ENCODE results near the gene DUOX1. TPM values are rescaled to one million over a fixed set of nuclear protein-coding genes. Genes with fewer than 3 reads are reported as not detected.

DUOX1 gene
- polyA plus RNA-seq, 1 of the 3 experiments (the other 2 are of a cell fraction) = not detected

DNA sequence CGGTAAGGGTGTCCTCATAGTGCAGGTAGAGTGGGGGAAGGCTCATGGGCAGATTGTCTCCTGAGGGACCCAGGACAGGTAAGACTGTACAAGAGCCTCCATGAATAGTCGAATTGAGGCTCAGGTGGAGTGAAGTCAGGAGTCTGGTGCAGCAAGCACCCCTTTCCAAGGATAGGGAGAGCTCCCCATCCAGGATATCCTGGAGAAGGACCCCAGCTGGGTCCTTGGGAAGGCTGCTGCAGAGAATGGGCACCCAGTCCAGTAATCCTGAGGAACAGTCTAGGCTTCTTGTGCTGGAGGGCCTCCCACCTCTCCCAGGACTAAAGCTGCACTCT is 15.1 kb upstream of the DUOX1 start:
- TF ChIP-seq RXRA (IDR thresholded peaks at IDR 0.05; ENCODE audit: borderline replicate concordance, low read depth) (no peak), ZBTB33 (IDR thresholded peaks at IDR 0.05; ENCODE audit: borderline replicate concordance, low read depth) (no peak), YY1 (IDR thresholded peaks at IDR 0.05; ENCODE audit: low read depth) (no peak), CTCF (IDR thresholded peaks at IDR 0.05) (no peak), RCOR1 (IDR thresholded peaks at IDR 0.05; ENCODE audit: low read length) (no peak), TCF12 (IDR thresholded peaks at IDR 0.05) (no peak), EP300 (IDR thresholded peaks at IDR 0.05; ENCODE audit: borderline replicate concordance in 1 of 2, low read depth in 1 of 2, low read length in 1 of 2) (no peak)
- WGBS (ENCODE audit: low lambda C conversion rate) = 41% methylated on average over 2 of the region's 2 CpGs

GRCh38 chr15:45115312-45115820 is 14.4 kb upstream of the DUOX1 start:
- no peak overlapping the region for H2AFZ ChIP-seq (ENCODE audit: low read depth)
- no peaks in the 10 kb centered on the region for H3K9me2 ChIP-seq
- no peaks in the 10 kb centered on the region for H4K20me1 ChIP-seq (ENCODE audit: insufficient read depth)
- no peak overlapping the region for H3K4me2 ChIP-seq
- H3K27me3 ChIP-seq (ENCODE audit: insufficient read depth) = peaks cover 44% of the 10 kb centered on the region
- DNase-seq = no peak
- CTCF ChIA-PET = interaction anchor here (0.7 to 1.9 kb wide), 7 partner anchors 12 to 343 kb away, joined by 3 to 7 read pairs (median 3); no protein-coding TSS in a partner anchor
- no peaks in the 10 kb centered on the region for H3K79me2 ChIP-seq (ENCODE audit: insufficient read depth)
- POLR2A ChIA-PET = no interaction called here
- H3K27ac ChIP-seq (ENCODE audit: low read depth in 2 of 2, low read length in 1 of 2) = no peak overlapping the region
- no peaks in the 10 kb centered on the region for H3F3A ChIP-seq (replicated peaks; ENCODE audit: insufficient read depth)
- H3K9ac ChIP-seq = no peak overlapping the region
- peaks cover 0 to 28% of the 10 kb centered on the region in 2 experiments; a peak in 1 of 4 replicates for H3K4me1 ChIP-seq (ENCODE audit: control insufficient read depth in 1 of 2, insufficient read depth in 2 of 2, low read depth in 1 of 2, low read length in 1 of 2)
- no peaks in the 10 kb centered on the region for H3K9me3 ChIP-seq
- H3K36me3 ChIP-seq (replicated peaks in 1 of 2; ENCODE audit: control insufficient read depth in 1 of 2, insufficient read depth in 2 of 2, low read length in 1 of 2) = no peaks in the 10 kb centered on the region
- H3K4me3 ChIP-seq (ENCODE audit: low read depth in 2 of 2, low read length in 1 of 2) = no peak overlapping the region
- WGBS (ENCODE audit: low lambda C conversion rate) = 58% methylated on average over 7 of the region's 7 CpGs
- no peak for TF ChIP-seq FOXJ3 (CRISPR knock-in tag; IDR thresholded peaks at IDR 0.05)
- no peak for TF ChIP-seq SIN3A (IDR thresholded peaks at IDR 0.05; ENCODE audit: borderline replicate concordance, low read depth, low read length)
- TF ChIP-seq EZH2phosphoT487 (IDR thresholded peaks at IDR 0.05; ENCODE audit: borderline replicate concordance, low read depth) = no peak
- no peak for TF ChIP-seq RAD21 (IDR thresholded peaks at IDR 0.05; ENCODE audit: low read length)
- no peak for TF ChIP-seq JUND (IDR thresholded peaks at IDR 0.05)
- TF ChIP-seq TCF12 (IDR thresholded peaks at IDR 0.05) = no peak
- no peak for TF ChIP-seq RFX5 (IDR thresholded peaks at IDR 0.05; ENCODE audit: low read length)
- no peak for TF ChIP-seq PBX3 (IDR thresholded peaks at IDR 0.05)
- TF ChIP-seq CHD2 (IDR thresholded peaks at IDR 0.05; ENCODE audit: low read length, partially characterized antibody) = no peak
- TF ChIP-seq IRF3 (IDR thresholded peaks at IDR 0.05; ENCODE audit: low read depth, low read length) = no peak
- TF ChIP-seq ELF1 (IDR thresholded peaks at IDR 0.05) = no peak
- no peak for TF ChIP-seq RXRA (IDR thresholded peaks at IDR 0.05; ENCODE audit: borderline replicate concordance, low read depth)
- TF ChIP-seq, protein P1, sequence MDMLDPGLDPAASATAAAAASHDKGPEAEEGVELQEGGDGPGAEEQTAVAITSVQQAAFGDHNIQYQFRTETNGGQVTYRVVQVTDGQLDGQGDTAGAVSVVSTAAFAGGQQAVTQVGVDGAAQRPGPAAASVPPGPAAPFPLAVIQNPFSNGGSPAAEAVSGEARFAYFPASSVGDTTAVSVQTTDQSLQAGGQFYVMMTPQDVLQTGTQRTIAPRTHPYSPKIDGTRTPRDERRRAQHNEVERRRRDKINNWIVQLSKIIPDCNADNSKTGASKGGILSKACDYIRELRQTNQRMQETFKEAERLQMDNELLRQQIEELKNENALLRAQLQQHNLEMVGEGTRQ (IDR thresholded peaks at IDR 0.05; ENCODE audit: borderline replicate concordance, low read depth, low read length) = no peak
- no peak for TF ChIP-seq POLR2AphosphoS5 (IDR thresholded peaks at IDR 0.05; ENCODE audit: low read depth, low read length)
- TF ChIP-seq SMC3 (IDR thresholded peaks at IDR 0.05; ENCODE audit: low read depth, low read length) = no peak
- no peak for TF ChIP-seq MEF2A (IDR thresholded peaks at IDR 0.05; ENCODE audit: borderline replicate concordance, low read depth)

More for the DNA sequence above, 15.1 kb upstream of the DUOX1 start:
- Histone ChIP-seq H2AFZ (ENCODE audit: low read depth) (no peak overlapping the region), H3K79me2 (ENCODE audit: insufficient read depth) (no peaks in the 10 kb centered on the region), H3K9ac (no peak overlapping the region), H3K4me2 (peak overlapping the region; percentile 65; the same call in 1 of the 2 replicates), H3K9me3 (no peaks in the 10 kb centered on the region), H4K20me1 (ENCODE audit: insufficient read depth) (no peaks in the 10 kb centered on the region), H3K27me3 (ENCODE audit: insufficient read depth) (peaks cover 51% of the 10 kb centered on the region), H3K4me3 (ENCODE audit: low read depth in 2 of 2, low read length in 1 of 2) (no peak overlapping the region), H3K9me2 (no peaks in the 10 kb centered on the region), H3K4me1 (ENCODE audit: control insufficient read depth in 1 of 2, insufficient read depth in 2 of 2, low read depth in 1 of 2, low read length in 1 of 2) (peaks cover 0 to 28% of the 10 kb centered on the region in 2 experiments; a peak in 1 of 4 replicates), H3F3A (replicated peaks; ENCODE audit: insufficient read depth) (no peaks in the 10 kb centered on the region), H3K36me3 (replicated peaks in 1 of 2; ENCODE audit: control insufficient read depth in 1 of 2, insufficient read depth in 2 of 2, low read length in 1 of 2) (no peaks in the 10 kb centered on the region), H3K27ac (ENCODE audit: low read depth in 2 of 2, low read length in 1 of 2) (no peak overlapping the region)
- ChIA-PET CTCF (interaction anchor here (0.6 to 2.3 kb wide), 9 partner anchors 9 to 344 kb away, joined by 3 to 7 read pairs (median 3); no protein-coding TSS in a partner anchor), POLR2A (no interaction called here)
- DNase-seq = no peak
